ENCODE data around the gene ARHGAP28.
"Not testable (repeated sequence)": the region's sequence is repeated elsewhere in the genome, so short reads cannot be mapped to it uniquely, and the experiment has no call there.

ARHGAP28 gene

GRCh38 chr18:6776188-6776587 is 46.7 kb downstream of the ARHGAP28 start:
- DNase-seq (ENCODE audit: low read depth), result no peak

DNA sequence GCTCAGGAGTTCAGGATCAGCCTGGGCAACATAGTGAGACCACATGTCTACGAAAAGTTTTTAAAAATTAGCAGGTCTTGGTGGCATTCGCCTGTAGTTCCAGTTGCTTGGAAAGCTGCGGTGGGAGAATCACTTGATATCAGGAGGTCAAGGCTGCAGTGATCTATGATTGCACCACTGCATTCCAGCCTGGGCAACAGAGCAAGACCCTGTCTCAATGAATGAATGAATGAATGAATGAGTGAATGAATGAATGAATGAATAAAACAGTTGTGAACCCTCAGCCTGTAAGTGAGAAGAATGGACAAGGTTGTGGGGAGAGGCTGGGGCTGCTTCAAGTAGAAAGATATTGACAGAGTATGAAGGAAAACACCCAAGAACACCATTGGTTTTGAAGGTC is 48.0 kb downstream of the ARHGAP28 start:
- no peak for DNase-seq (ENCODE audit: low read depth)

GRCh38 chr18:6778459-6779247 is 49.1 kb downstream of the ARHGAP28 start:
- DNase-seq (ENCODE audit: low read depth), result no peak

GRCh38 chr18:6781142-6781714 is 51.7 kb downstream of the ARHGAP28 start:
- DNase-seq (ENCODE audit: low read depth), result no peak

DNA sequence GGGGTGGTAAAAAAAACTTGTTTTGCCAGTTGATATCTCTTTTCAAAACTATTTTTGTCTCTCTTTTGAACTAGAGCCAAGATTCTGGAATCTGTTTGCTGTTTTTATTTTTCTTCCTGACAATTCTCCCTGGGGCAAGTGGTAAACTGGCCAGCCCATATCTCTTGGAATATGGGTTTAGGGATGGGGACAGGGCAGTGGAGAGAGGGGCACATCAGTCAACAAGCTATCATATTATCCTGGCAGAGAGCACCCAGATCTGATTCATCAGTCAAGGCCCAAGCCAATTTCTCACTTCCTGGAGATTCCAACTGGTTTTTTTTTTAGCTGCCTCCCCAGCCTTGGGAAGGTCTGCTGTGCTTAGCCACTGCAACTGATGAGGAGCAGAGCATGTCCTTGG is 52.3 kb downstream of the ARHGAP28 start:
- no peak for DNase-seq (ENCODE audit: low read depth)

DNA sequence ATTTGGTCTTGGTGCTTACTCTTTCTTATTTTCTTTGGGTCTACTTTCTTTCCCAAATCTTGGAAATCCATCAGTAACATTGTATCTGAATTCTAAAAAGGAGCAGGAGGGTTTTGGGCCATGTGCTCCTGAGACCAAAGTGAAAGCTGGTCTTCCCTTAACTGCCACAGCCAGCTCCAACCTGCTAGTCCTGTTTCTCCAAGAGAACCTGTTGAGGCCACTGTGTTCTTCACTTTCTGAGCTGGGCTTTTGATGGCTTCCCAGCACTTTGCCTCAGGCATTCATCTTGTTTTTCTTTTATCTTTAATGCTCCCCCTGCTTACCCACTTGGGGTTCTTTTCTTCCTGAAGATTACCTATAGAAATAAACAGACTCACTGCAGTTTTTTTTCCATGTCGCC is 53.3 kb downstream of the ARHGAP28 start:
- DNase-seq (ENCODE audit: low read depth), result no peak

DNA sequence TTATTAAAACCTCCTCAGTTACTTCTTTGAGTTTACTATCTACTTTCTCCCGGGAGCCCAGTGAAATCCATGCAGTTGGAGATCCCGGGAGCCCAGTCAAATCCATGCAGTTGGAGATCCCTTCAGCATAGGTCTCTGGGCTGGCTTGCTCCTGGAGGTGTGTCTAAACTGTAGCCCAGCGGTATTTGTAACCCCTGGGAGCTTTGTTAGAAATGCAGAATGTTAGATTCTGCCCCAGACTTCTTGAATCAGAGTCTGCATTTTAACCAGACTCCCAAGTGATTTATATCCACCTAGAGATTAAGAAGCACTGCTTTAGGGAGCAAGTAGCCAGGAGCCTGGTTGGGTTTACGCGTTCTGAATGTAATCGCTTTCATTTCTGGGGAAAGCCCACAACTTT is 54.5 kb downstream of the ARHGAP28 start:
- no peak for DNase-seq (ENCODE audit: low read depth)

DNA sequence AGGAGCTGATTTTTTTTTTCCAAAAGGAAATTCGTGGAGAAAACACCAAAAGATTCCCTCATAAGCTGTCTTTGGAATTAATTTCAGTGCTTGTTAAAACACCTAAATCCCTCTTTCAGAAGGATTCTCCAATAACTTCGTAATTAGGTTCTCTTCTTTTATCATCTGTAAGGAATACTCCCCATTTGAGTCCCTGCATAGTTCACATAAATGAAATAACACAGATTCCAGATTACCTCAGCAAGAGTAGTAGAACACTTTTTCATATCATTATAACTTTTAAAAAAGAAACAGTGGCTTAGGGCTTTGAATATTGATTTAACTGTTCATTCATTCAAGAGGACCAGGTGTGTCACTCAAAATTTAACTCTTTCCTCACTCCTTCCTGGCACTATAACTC is 55.5 kb downstream of the ARHGAP28 start:
- DNase-seq (ENCODE audit: low read depth), result no peak

DNA sequence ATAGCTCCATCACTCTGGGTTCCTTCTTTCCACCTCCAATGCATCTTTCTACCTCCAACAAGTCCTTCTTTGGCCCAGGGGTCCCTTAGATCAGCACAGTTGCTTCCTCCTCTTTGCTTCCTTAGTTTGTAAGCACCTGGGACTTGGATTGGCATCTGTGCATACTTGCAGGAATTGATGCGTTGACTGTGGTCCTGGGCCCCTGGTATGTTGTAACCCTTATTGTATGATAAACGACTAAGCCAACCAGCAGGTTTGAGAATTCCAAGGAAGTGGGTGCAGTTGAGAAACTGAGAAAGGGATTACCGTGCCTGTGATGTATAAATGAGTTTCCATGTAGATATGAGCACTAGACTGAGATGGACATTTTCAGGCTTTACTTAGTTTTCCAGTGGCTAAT is 55.9 kb downstream of the ARHGAP28 start:
- DNase-seq (ENCODE audit: low read depth), result no peak

GRCh38 chr18:6792391-6792790 is 62.9 kb downstream of the ARHGAP28 start:
- DNase-seq (ENCODE audit: low read depth), result no peak

DNA sequence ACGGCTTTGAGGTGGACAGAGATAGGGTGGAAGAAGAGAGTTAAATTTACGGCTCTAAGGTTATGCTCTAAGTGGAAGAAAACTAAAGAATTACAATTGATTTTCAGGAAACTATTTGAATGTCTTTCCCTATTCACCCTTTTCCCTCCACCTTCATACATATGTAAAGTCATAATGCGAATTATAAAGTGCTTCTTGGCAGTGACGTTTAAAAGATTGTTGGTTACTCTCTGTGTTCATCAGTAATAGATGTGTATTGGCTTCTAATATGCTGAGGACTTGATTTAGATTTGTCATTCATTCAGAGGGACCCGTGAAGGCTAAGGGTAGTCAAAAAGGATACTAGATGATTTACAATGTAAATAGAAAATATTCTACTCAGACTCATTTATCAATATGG is 63.9 kb downstream of the ARHGAP28 start:
- DNase-seq (ENCODE audit: low read depth), result no peak

DNA sequence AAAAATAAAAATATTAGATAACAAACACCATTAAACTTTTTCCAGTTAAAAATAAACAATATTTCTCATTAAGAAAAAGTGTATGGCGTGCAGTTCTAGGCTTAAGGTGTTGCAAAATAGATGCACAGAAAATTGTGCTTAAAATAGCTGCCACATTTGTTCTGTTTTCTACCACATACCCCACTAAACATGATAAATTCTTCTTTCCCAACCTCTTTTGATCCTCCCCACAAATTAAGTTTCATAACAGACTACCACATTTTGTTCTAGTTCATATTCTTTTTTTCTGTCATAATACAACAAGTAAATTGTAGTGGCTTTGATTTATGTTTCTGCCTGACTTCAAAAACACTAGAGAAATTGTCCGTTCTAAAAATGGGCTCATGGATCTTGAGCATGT is 64.5 kb downstream of the ARHGAP28 start:
- no peak for DNase-seq (ENCODE audit: low read depth)

DNA sequence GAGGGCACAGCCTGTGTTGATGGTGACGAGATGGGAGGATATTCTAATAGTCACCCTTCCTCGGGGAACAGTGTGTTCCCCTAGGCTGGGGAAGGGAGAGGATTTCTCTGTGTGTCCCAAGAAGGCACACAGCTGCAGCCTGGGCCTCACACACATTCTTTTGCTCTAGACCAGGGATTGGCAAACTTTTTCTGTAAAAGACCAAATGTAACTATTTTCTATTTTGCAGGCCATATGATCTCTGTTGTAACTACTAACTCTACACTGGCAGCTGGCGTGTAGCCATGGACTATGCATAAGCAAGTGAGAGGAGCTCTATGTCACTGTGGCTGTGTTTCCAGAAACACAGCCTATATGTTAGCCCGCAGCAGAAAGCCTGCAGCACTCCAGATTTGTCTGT is 65.8 kb downstream of the ARHGAP28 start:
- DNase-seq (ENCODE audit: low read depth), result no peak

- DNase-seq (ENCODE audit: low read depth), result no peak
These were observed 67.0 kb downstream of the ARHGAP28 start for GRCh38 chr18:6796511-6796910.

- no peak for DNase-seq (ENCODE audit: low read depth)
These were observed 67.7 kb downstream of the ARHGAP28 start for GRCh38 chr18:6797171-6797570.

DNA sequence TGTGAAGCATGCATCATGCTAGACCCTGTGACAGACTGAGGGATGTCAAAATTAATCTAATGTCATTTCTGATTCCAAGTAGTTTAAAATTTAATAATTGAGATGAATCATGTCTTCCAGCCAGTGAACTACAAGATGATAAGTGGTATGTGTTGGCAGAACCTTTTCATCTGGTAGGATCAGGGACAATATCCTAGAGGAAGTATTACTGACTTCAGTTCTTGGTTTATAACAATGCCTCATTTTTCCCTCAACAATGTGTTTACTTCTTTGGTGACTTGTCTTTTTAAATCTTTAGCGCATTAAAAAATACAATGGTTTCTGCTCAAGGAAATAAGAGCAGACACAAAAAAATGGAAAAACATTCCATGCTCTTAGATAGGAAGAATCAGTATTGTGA is 69.4 kb downstream of the ARHGAP28 start:
- DNase-seq (ENCODE audit: low read depth), result no peak

DNA sequence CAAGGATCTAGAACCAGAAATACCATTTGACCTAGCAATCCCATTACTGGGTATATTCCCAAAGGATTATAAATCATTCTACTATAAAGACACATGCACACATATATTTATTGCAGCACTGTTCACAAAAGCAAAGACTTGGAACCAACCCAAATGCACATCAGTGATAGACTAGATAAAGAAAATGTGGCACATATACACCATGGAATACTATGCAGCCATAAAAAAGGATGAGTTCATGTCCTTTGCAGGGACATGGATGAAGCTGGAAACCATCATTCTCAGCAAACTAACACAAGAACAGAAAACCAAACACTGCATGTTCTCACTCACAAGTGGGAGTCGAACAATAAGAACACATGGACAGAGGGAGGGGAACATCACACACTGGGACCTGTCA is 70.8 kb downstream of the ARHGAP28 start:
- not testable (repeated sequence) for DNase-seq (ENCODE audit: low read depth)

GRCh38 chr18:6807515-6808257 is 78.2 kb downstream of the ARHGAP28 start:
- DNase-seq (ENCODE audit: low read depth), result no peak

- DNase-seq (ENCODE audit: low read depth), result no peak
These were observed 80.7 kb downstream of the ARHGAP28 start for GRCh38 chr18:6810191-6810590.

- DNase-seq (ENCODE audit: low read depth), result no peak
These were observed 82.3 kb downstream of the ARHGAP28 start for GRCh38 chr18:6811816-6812215.

- DNase-seq (ENCODE audit: low read depth), result no peak
These were observed 85.4 kb downstream of the ARHGAP28 start for GRCh38 chr18:6814882-6815425.

- no peak for DNase-seq (ENCODE audit: low read depth)
These were observed 86.6 kb downstream of the ARHGAP28 start for GRCh38 chr18:6816154-6816553.

DNA sequence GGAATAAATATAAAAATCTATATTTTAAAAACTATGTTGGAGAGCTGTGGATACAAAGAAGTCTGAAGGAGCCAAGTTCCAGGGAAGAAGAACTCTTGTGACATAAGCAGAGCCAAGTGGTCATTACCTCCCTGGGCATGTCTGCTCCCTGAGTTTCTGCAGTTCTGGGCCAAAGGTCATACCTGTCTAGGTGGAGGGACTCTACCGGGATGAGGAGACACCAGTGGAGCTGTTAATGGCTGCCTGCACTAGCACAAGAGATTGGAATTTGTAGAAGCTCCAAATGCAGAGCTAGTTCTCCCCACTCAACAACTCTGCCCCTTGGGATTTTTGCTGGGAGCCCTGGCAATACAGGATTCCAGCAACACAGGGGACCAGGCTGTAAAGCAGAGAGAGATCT is 89.8 kb downstream of the ARHGAP28 start:
- DNase-seq (ENCODE audit: low read depth), result no peak
